ENCODE data around the gene AKR1C8.

DNA sequence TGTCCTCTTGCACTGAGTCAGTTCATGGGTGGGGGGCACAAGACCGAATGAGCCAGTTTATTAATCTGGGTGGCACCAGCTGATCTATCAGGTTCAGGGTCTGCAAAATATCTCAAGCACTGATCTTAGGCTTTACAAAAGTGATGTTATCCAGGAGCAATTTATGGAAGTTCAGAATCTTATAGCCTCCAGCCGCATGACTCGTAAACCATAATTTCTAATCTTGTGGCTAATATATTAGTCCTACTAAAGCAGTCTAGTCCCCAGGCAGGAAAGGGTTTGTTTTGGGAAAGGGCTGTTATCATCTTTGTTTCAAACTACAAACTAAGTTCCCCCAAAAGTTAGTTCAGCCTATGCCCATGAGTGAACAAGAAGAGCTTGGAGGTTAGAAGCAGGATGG lies 33.9 kb downstream of the AKR1C8 start:
- no peak for TF ChIP-seq POLR2AphosphoS5 (IDR thresholded peaks at IDR 0.05; ENCODE audit: low read depth, low read length)
- TF ChIP-seq TBL1XR1 (IDR thresholded peaks at IDR 0.05; ENCODE audit: borderline replicate concordance, low read length, partially characterized antibody), result no peak
- TF ChIP-seq MYC (CRISPR knock-in tag; IDR thresholded peaks at IDR 0.05; ENCODE audit: borderline replicate concordance), result no peak
- no peak for TF ChIP-seq CEBPB (IDR thresholded peaks at IDR 0.05; ENCODE audit: borderline replicate concordance, low read depth, low read length)
- TF ChIP-seq, protein P1, sequence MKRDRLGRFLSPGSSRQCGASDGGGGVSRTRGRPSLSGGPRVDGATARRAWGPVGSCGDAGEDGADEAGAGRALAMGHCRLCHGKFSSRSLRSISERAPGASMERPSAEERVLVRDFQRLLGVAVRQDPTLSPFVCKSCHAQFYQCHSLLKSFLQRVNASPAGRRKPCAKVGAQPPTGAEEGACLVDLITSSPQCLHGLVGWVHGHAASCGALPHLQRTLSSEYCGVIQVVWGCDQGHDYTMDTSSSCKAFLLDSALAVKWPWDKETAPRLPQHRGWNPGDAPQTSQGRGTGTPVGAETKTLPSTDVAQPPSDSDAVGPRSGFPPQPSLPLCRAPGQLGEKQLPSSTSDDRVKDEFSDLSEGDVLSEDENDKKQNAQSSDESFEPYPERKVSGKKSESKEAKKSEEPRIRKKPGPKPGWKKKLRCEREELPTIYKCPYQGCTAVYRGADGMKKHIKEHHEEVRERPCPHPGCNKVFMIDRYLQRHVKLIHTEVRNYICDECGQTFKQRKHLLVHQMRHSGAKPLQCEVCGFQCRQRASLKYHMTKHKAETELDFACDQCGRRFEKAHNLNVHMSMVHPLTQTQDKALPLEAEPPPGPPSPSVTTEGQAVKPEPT (CRISPR knock-in tag; IDR thresholded peaks at IDR 0.05; ENCODE audit: low read depth), result no peak

Data from HepG2 (cell line).